SU-DHL-6 (cell line): Measurements from ENCODE around the gene AFF3.

Experiments used
- CTCF ChIP-seq: fragments of 200-600 bp; sonication (generic); IDR thresholded peaks from one replicate; pipeline ENCODE4 v1.5.1; 2017; ENCODE audit warnings: antibody characterized with exemption, mild to moderate bottlenecking, low read length, moderate library complexity; ENCODE audit not compliant: insufficient read depth, poor library complexity, severe bottlenecking
- EZH2phosphoT487 ChIP-seq: fragments of 200-600 bp; sonication (generic), shearing (Covaris generic); conservative IDR thresholded peaks from 2 replicates; pipeline ENCODE4 v1.6.1; 2018; ENCODE audit warnings: mild to moderate bottlenecking, antibody characterized with exemption, low read length, moderate library complexity, mixed read lengths

- TF ChIP-seq CTCF (no peak), EZH2phosphoT487 (no peak)
Observed at GRCh38 chr2:99850084-99850710, 292.2 kb downstream of the AFF3 start.
